ENCODE data around the gene GOLGB1.

GOLGB1 gene

DNA sequence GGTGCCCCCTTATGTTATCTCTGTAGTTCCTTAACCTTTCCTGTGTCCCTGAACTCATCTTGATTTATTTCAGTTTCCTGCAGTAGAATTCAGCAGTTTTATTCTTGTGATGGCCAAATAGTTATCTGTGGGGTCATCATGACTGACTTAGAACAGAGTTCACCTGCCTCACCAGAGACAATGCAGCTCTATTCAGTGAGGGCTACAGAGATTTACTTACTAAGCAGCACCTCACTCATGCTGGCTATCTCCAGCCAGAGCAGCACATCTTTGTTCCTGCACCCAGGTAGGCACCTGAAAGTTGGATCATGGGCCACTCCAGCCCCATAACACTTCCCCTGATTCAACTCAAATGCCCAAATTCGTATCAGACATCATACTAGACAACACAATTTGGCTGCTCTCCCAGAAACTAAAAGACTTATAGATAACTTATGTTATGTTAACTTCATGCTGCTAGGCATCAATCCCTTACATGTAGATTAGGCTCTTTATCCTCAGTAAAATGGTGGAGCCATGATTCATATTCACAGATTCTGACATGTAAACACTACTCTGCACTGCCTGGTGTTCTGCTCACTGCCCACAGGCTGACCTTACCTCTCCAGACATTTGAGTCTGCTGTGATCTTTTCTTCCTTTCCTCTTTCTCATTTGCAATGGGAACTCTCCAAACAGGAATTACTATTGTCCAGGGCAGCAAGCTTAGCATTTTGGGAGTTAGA lies 9.3 kb upstream of the GOLGB1 start:
- H3K36me3 ChIP-seq (ENCODE audit: insufficient read depth, low read length): no peaks in the 10 kb centered on the region
- no peaks in the 10 kb centered on the region for H4K20me1 ChIP-seq (ENCODE audit: insufficient read depth, low read length, poor library complexity, severe bottlenecking)
- no peaks in the 10 kb centered on the region for H3K79me2 ChIP-seq (ENCODE audit: insufficient read depth, low read length)
- H3F3A ChIP-seq (ENCODE audit: low read depth): no peaks in the 10 kb centered on the region; the same call in 1 of the 2 replicates
- H3K4me3 ChIP-seq (ENCODE audit: low read length, poor library complexity, severe bottlenecking): no peak overlapping the region
- no peaks in the 10 kb centered on the region for H3K9me2 ChIP-seq (replicated peaks; ENCODE audit: low read depth, low read length)
- no peak overlapping the region for H3K9ac ChIP-seq (ENCODE audit: low read depth, low read length, poor library complexity, severe bottlenecking)
- H3K27me3 ChIP-seq (ENCODE audit: insufficient read depth, low read length, poor library complexity, severe bottlenecking): no peaks in the 10 kb centered on the region
- H3K4me1 ChIP-seq (ENCODE audit: insufficient read depth, low read length, poor library complexity, severe bottlenecking): peaks cover 10% of the 10 kb centered on the region
- H3K4me2 ChIP-seq (ENCODE audit: low read depth, low read length, poor library complexity, severe bottlenecking): no peak overlapping the region
- TF ChIP-seq EZH2phosphoT487 (IDR thresholded peaks at IDR 0.05; ENCODE audit: borderline replicate concordance): no peak
- TF ChIP-seq, protein P1, sequence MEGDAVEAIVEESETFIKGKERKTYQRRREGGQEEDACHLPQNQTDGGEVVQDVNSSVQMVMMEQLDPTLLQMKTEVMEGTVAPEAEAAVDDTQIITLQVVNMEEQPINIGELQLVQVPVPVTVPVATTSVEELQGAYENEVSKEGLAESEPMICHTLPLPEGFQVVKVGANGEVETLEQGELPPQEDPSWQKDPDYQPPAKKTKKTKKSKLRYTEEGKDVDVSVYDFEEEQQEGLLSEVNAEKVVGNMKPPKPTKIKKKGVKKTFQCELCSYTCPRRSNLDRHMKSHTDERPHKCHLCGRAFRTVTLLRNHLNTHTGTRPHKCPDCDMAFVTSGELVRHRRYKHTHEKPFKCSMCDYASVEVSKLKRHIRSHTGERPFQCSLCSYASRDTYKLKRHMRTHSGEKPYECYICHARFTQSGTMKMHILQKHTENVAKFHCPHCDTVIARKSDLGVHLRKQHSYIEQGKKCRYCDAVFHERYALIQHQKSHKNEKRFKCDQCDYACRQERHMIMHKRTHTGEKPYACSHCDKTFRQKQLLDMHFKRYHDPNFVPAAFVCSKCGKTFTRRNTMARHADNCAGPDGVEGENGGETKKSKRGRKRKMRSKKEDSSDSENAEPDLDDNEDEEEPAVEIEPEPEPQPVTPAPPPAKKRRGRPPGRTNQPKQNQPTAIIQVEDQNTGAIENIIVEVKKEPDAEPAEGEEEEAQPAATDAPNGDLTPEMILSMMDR (conservative IDR thresholded peaks at IDR 0.05; ENCODE audit: low read length): no peak
- no peaks in the 10 kb centered on the region for H3K9me3 ChIP-seq (ENCODE audit: insufficient read depth, low read depth, low read length)
- no peak overlapping the region for H2AFZ ChIP-seq (ENCODE audit: low read length)

GRCh38 chr3:121757812-121758545 lies 8.4 kb upstream of the GOLGB1 start:
- Histone ChIP-seq H3K36me3 (ENCODE audit: insufficient read depth, low read length) (no peaks in the 10 kb centered on the region), H3K4me3 (ENCODE audit: low read length, poor library complexity, severe bottlenecking) (peak overlapping the region; percentile 20), H3F3A (ENCODE audit: low read depth) (no peaks in the 10 kb centered on the region; the same call in 1 of the 2 replicates), H4K20me1 (ENCODE audit: insufficient read depth, low read length, poor library complexity, severe bottlenecking) (no peaks in the 10 kb centered on the region), H3K4me2 (ENCODE audit: low read depth, low read length, poor library complexity, severe bottlenecking) (peak overlapping the region; percentile 44), H3K4me1 (ENCODE audit: insufficient read depth, low read length, poor library complexity, severe bottlenecking) (peaks cover 10% of the 10 kb centered on the region), H3K9me3 (ENCODE audit: insufficient read depth, low read depth, low read length) (no peaks in the 10 kb centered on the region), H3K9ac (ENCODE audit: low read depth, low read length, poor library complexity, severe bottlenecking) (no peak overlapping the region), H3K9me2 (replicated peaks; ENCODE audit: low read depth, low read length) (no peaks in the 10 kb centered on the region), H2AFZ (ENCODE audit: low read length) (peak overlapping the region; percentile 61), H3K79me2 (ENCODE audit: insufficient read depth, low read length) (no peaks in the 10 kb centered on the region), H3K27me3 (ENCODE audit: insufficient read depth, low read length, poor library complexity, severe bottlenecking) (no peaks in the 10 kb centered on the region)
- TF ChIP-seq EZH2phosphoT487 (IDR thresholded peaks at IDR 0.05; ENCODE audit: borderline replicate concordance): no peak
- TF ChIP-seq, protein P1 (conservative IDR thresholded peaks at IDR 0.05; ENCODE audit: low read length): no peak

- H3K9me3 ChIP-seq (ENCODE audit: insufficient read depth, low read depth, low read length): no peaks in the 10 kb centered on the region
- no peaks in the 10 kb centered on the region for H3K79me2 ChIP-seq (ENCODE audit: insufficient read depth, low read length)
- H4K20me1 ChIP-seq (ENCODE audit: insufficient read depth, low read length, poor library complexity, severe bottlenecking): no peaks in the 10 kb centered on the region
- peak overlapping the region; percentile 20 for H3K4me3 ChIP-seq (ENCODE audit: low read length, poor library complexity, severe bottlenecking)
- no peak overlapping the region for H3K9ac ChIP-seq (ENCODE audit: low read depth, low read length, poor library complexity, severe bottlenecking)
- TF ChIP-seq, protein P1 (conservative IDR thresholded peaks at IDR 0.05; ENCODE audit: low read length): no peak
- no peak for TF ChIP-seq EZH2phosphoT487 (IDR thresholded peaks at IDR 0.05; ENCODE audit: borderline replicate concordance)
- no peaks in the 10 kb centered on the region for H3K36me3 ChIP-seq (ENCODE audit: insufficient read depth, low read length)
- H3K27me3 ChIP-seq (ENCODE audit: insufficient read depth, low read length, poor library complexity, severe bottlenecking): no peaks in the 10 kb centered on the region
- peak overlapping the region; percentile 61 for H2AFZ ChIP-seq (ENCODE audit: low read length)
- H3K9me2 ChIP-seq (replicated peaks; ENCODE audit: low read depth, low read length): no peaks in the 10 kb centered on the region
- peaks cover 10% of the 10 kb centered on the region for H3K4me1 ChIP-seq (ENCODE audit: insufficient read depth, low read length, poor library complexity, severe bottlenecking)
- H3K4me2 ChIP-seq (ENCODE audit: low read depth, low read length, poor library complexity, severe bottlenecking): peak overlapping the region; percentile 44
- no peaks in the 10 kb centered on the region; the same call in 1 of the 2 replicates for H3F3A ChIP-seq (ENCODE audit: low read depth)
Measured at GRCh38 chr3:121757087-121757811, 7.7 kb upstream of the GOLGB1 start.

Data from Loucy (cell line).